IMR-90 (cell line): Measurements from ENCODE around the gene FAM76A. TPM values are rescaled to one million over a fixed set of nuclear protein-coding genes. Genes with fewer than 3 reads are reported as not detected.

Source experiments
- ATAC-seq: fragments of 200-7000 bp; cut with Tn5 transposase; 2 replicates; pipeline ENCODE4 v1.9.1; 2020; ENCODE audit warnings: low read depth, mild to moderate bottlenecking, moderate library complexity
- BruUV-seq: library from RNA; stranded (reverse); fragments of 400-500 nt; replicated peaks from 2 replicates; lab custom pipeline; 2021; lab: Mats Ljungman, UMichigan
- CTCF ChIA-PET: fragments of 300-600 bp; formaldehyde crosslinking; extraction: SDS; loops from one replicate; lab custom pipeline; 2021; ENCODE audit warnings: antibody characterized with exemption; lab: Yijun Ruan, JAX
- POLR2A ChIA-PET: fragments of 300-600 bp; sonication (Branson Sonifier 250); formaldehyde crosslinking; loops from one replicate; lab custom pipeline; 2022; ENCODE audit warnings: antibody characterized with exemption; ENCODE audit not compliant: unreplicated experiment; lab: Charles Lee
- DNase-seq: peaks from one replicate; pipeline ENCODE4 v3.0.0; 2013
- H2AFZ ChIP-seq: replicated peaks from 2 replicates; pipeline ENCODE3; 2013; ENCODE audit warnings: low read length, mild to moderate bottlenecking; ENCODE audit not compliant: poor library complexity
- H2AK5ac ChIP-seq: 2 replicates; pipeline ENCODE4 v1.6.1; 2013; ENCODE audit warnings: low read depth, low read length, inconsistent platforms
- H2AK9ac ChIP-seq: replicated peaks from 2 replicates; pipeline ENCODE3; 2013; ENCODE audit warnings: mild to moderate bottlenecking, low read depth, low read length, moderate library complexity; ENCODE audit not compliant: poor library complexity
- H2BK120ac ChIP-seq: 2 replicates; pipeline ENCODE4 v1.6.1; 2013; ENCODE audit warnings: low read depth, low read length, inconsistent platforms
- H2BK15ac ChIP-seq: 3 replicates; pipeline ENCODE4 v1.6.1; 2013; ENCODE audit warnings: low read depth, low read length, inconsistent platforms
- H2BK20ac ChIP-seq: 2 replicates; pipeline ENCODE4 v1.6.1; 2013; ENCODE audit warnings: low read depth, mild to moderate bottlenecking, inconsistent platforms, low read length, moderate library complexity
- H2BK5ac ChIP-seq: 2 replicates; pipeline ENCODE4 v1.6.1; 2013; ENCODE audit warnings: mild to moderate bottlenecking, low read depth, low read length, inconsistent platforms; ENCODE audit not compliant: poor library complexity, severe bottlenecking
- H3K14ac ChIP-seq: replicated peaks from 2 replicates; pipeline ENCODE4 v1.6.1; 2013; ENCODE audit warnings: low read depth, low read length, inconsistent platforms
- H3K18ac ChIP-seq: 2 replicates; pipeline ENCODE4 v1.6.1; 2013; ENCODE audit warnings: low read depth, low read length, control low read depth
- H3K23ac ChIP-seq: 2 replicates; pipeline ENCODE4 v1.6.1; 2013; ENCODE audit warnings: low read depth, low read length, inconsistent platforms
- H3K27ac ChIP-seq: 2 replicates; pipeline ENCODE4 v1.5.1; 2013; ENCODE audit warnings: mild to moderate bottlenecking, control low read depth, low read length; ENCODE audit not compliant: insufficient read depth
- H3K27me3 ChIP-seq: 2 replicates; pipeline ENCODE4 v1.6.1; 2013; ENCODE audit warnings: low read length; ENCODE audit not compliant: control insufficient read depth, insufficient read depth
- H3K36me3 ChIP-seq: 2 replicates; pipeline ENCODE4 v1.6.1; 2013; ENCODE audit warnings: low read length, mixed read lengths; ENCODE audit not compliant: control insufficient read depth, insufficient read depth
- H3K4ac ChIP-seq: 2 replicates; pipeline ENCODE4 v1.6.1; 2013; ENCODE audit warnings: low read depth, low read length, inconsistent platforms
- H3K4me1 ChIP-seq: 2 replicates; pipeline ENCODE4 v1.6.1; 2013; ENCODE audit warnings: low read length, mixed read lengths; ENCODE audit not compliant: control insufficient read depth, insufficient read depth
- H3K4me2 ChIP-seq: 2 replicates; pipeline ENCODE4 v1.6.1; 2013; ENCODE audit warnings: low read depth, mild to moderate bottlenecking, control low read depth, low read length, moderate library complexity
- H3K4me3 ChIP-seq: 2 replicates; pipeline ENCODE4 v1.5.1; 2013; ENCODE audit warnings: low read depth, mild to moderate bottlenecking, control low read depth, low read length, moderate library complexity; ENCODE audit not compliant: insufficient read depth
- H3K56ac ChIP-seq: 2 replicates; pipeline ENCODE4 v1.6.1; 2013; ENCODE audit warnings: low read length, inconsistent platforms; ENCODE audit not compliant: insufficient read depth; ENCODE audit errors: extremely low read depth
- H3K79me1 ChIP-seq, 2 experiments: 2 replicates each; pipeline ENCODE4 v1.6.1; 2013; ENCODE audit warnings: low read length in 2 of 2, inconsistent platforms in 1 of 2, low read depth in 1 of 2
- H3K9ac ChIP-seq: 2 replicates; pipeline ENCODE4 v1.6.1; 2013; ENCODE audit warnings: low read depth, low read length, control low read depth
- H3K9me1 ChIP-seq: 2 replicates; pipeline ENCODE4 v1.6.1; 2013; ENCODE audit warnings: low read length, inconsistent platforms; ENCODE audit not compliant: insufficient read depth
- H3K9me3 ChIP-seq: 2 replicates; pipeline ENCODE4 v1.6.1; 2013; ENCODE audit warnings: low read length; ENCODE audit not compliant: control insufficient read depth, insufficient read depth
- H4K20me1 ChIP-seq: 2 replicates; pipeline ENCODE4 v1.6.1; 2013; ENCODE audit warnings: low read length, inconsistent platforms; ENCODE audit not compliant: insufficient read depth
- H4K5ac ChIP-seq: 2 replicates; pipeline ENCODE4 v1.6.1; 2013; ENCODE audit warnings: mild to moderate bottlenecking, low read depth, low read length, control low read depth
- H4K8ac ChIP-seq, 2 experiments: 2 replicates each; pipeline ENCODE4 v1.6.1; 2013; ENCODE audit warnings: low read depth in 2 of 2, low read length in 2 of 2, control low read depth in 1 of 2, inconsistent platforms in 1 of 2
- H4K91ac ChIP-seq: 2 replicates; pipeline ENCODE4 v1.6.1; 2013; ENCODE audit warnings: low read depth, low read length, inconsistent platforms; ENCODE audit not compliant: insufficient read depth
- BHLHE40 ChIP-seq: fragments of 150-350 bp; IDR thresholded peaks from 2 replicates; pipeline ENCODE4 v1.6.1; 2016; ENCODE audit warnings: mild to moderate bottlenecking, low read depth, low read length
- MAFK ChIP-seq: IDR thresholded peaks from 2 replicates; pipeline ENCODE4 v1.6.1; 2012; ENCODE audit warnings: low read depth, low read length, improper control_type of control experiment
- MXI1 ChIP-seq: IDR thresholded peaks from 2 replicates; pipeline ENCODE4 v1.6.1; 2012; ENCODE audit warnings: low read depth, mild to moderate bottlenecking, low read length, moderate library complexity, borderline replicate concordance
- NFE2L2 ChIP-seq: fragments of 150-350 bp; IDR thresholded peaks from 2 replicates; pipeline ENCODE4 v1.6.1; 2016; ENCODE audit warnings: low read depth, mild to moderate bottlenecking, low read length
- POLR2A ChIP-seq: IDR thresholded peaks from 2 replicates; pipeline ENCODE4 v1.6.1; 2012; ENCODE audit warnings: mild to moderate bottlenecking, low read depth, low read length
- RCOR1 ChIP-seq: IDR thresholded peaks from 2 replicates; pipeline ENCODE4 v1.6.1; 2012; ENCODE audit warnings: mild to moderate bottlenecking, low read length, improper control_type of control experiment; ENCODE audit not compliant: insufficient replicate concordance
- USF2 ChIP-seq: fragments of 150-350 bp; IDR thresholded peaks from 2 replicates; pipeline ENCODE4 v1.6.1; 2017; ENCODE audit warnings: mild to moderate bottlenecking, antibody characterized with exemption, low read length, low read depth
- WGBS, 2 experiments: methylation state at CpG; one replicate each; pipeline versions ENCODE4 v1.1.5 to v1.1.7; 2013; ENCODE audit warnings: missing lambda C conversion rate in 2 of 2; ENCODE audit not compliant: insufficient read length in 1 of 2; ENCODE audit errors: extremely low coverage in 2 of 2; 5-methylcytosine and 5-hydroxymethylcytosine counted together
- dilution Hi-C: fragments of 300-500 bp; cut with HindIII; formaldehyde crosslinking; loops from one replicate; pipeline ENCODE4 v1.14.3; 2018; ENCODE audit warnings: low sequenced_read_pairs; ENCODE audit not compliant: unreplicated experiment
- in situ Hi-C: fragments of 300-500 bp; cut with MboI; formaldehyde crosslinking; loops from 3 replicates; pipeline ENCODE4 v1.14.3; 2019; ENCODE audit warnings: low sequenced_read_pairs, inconsistent platforms, mixed read lengths
- intact Hi-C: fragments of 100-400 bp; cut with micrococcal nuclease; formaldehyde crosslinking; loops from 2 replicates; pipeline ENCODE4 v1.10.0; 2022
- polyA plus RNA-seq, 3 experiments: library from polyadenylated mRNA; depleted of rRNA; stranded (reverse); fragments of >200 nt; gene quantifications; 2 replicates each; pipeline ENCODE4 v1.2.3, GENCODE V29; 2012; ENCODE audit warnings: low replicate concordance in 1 of 3
- total RNA-seq: library from RNA; depleted of rRNA; stranded (reverse); fragments of >200 nt; gene quantifications from 2 replicates; pipeline ENCODE4 v1.2.3, GENCODE V29; 2012

The FAM76A gene
- total and polyA plus RNA-seq, 2 of the 4 experiments (the other 2 are of a cell fraction), result 2.3 to 10.0 TPM

- Histone ChIP-seq H3K9me3 (no peaks in the 10 kb centered on the region), H2AFZ (no peak overlapping the region), H4K20me1 (no peaks in the 10 kb centered on the region), H3K18ac (no peak overlapping the region), H2BK20ac (no peak overlapping the region), H2BK120ac (no peak overlapping the region), H3K4me3 (no peak overlapping the region), H3K56ac (no peak overlapping the region), H3K4me1 (no peaks in the 10 kb centered on the region), H4K91ac (no peak overlapping the region), H2AK9ac (no peak overlapping the region), H3K27me3 (no peaks in the 10 kb centered on the region), H3K9me1 (no peaks in the 10 kb centered on the region), H2AK5ac (no peak overlapping the region), H3K27ac (no peak overlapping the region), H3K79me1 (0 out of 4 replicates have a peak, but pooled peaks cover 0 to 5% of the 10 kb centered on the region in 2 experiments), H2BK15ac (no peak overlapping the region), H4K8ac (no peak overlapping the region), H3K9ac (no peak overlapping the region), H3K4me2 (no peak overlapping the region), H3K14ac (no peak overlapping the region), H3K23ac (no peak overlapping the region), H3K36me3 (peaks cover 21% of the 10 kb centered on the region), H2BK5ac (no peak overlapping the region), H4K5ac (no peak overlapping the region), H3K4ac (no peak overlapping the region)
- in situ Hi-C loops (no loop called here), dilution Hi-C loops (no loop called here), intact Hi-C loops (no loop called here)
- ATAC-seq (no peak), DNase-seq (no peak)
- no TSS peak for BruUV-seq
- 88% methylated on average over 2 of the region's 5 CpGs; no CpG with 5 or more reads in 1 of the 2 experiments for WGBS, 2 experiments
- TF ChIP-seq BHLHE40 (no peak), USF2 (no peak), POLR2A (no peak), MXI1 (no peak), RCOR1 (no peak), MAFK (no peak), NFE2L2 (no peak)
- ChIA-PET POLR2A (interaction anchor here (0.6 kb wide), 1 partner anchor 10 kb away, joined by 3 read pairs; no protein-coding TSS in a partner anchor), CTCF (no interaction called here)
These were observed 18.8 kb downstream of the FAM76A start for GRCh38 chr1:27744556-27744955.
